Caco-2 (cell line): ENCODE results near the gene STUB1. TPM values are rescaled to one million over a fixed set of nuclear protein-coding genes. Genes with fewer than 3 reads are reported as not detected.
A peak's percentile ranks its signal among the peaks of the same experiment; 100 is the strongest.

Source experiments
- BruUV-seq: library from RNA; stranded (reverse); fragments of 400-500 nt; replicated peaks from 2 replicates; lab custom pipeline; 2021; lab: Mats Ljungman, UMichigan
- CTCF ChIA-PET: fragments of 300-600 bp; sonication (Branson Sonifier 250); formaldehyde crosslinking; loops from one replicate; lab custom pipeline; 2022; ENCODE audit warnings: antibody characterized with exemption; lab: Charles Lee
- POLR2A ChIA-PET: fragments of 300-600 bp; sonication (Branson Sonifier 250); formaldehyde crosslinking; loops from one replicate; lab custom pipeline; 2022; ENCODE audit warnings: antibody characterized with exemption; lab: Charles Lee
- DNase-seq, 2 experiments: peaks; one replicate each; pipeline versions ENCODE4 v3.0.0 to v3.0.0-alpha.2; 2020 to 2022
- H3K27me3 ChIP-seq: replicated peaks from 2 replicates; pipeline ENCODE4 v1.6.0; 2011; ENCODE audit warnings: low read length; ENCODE audit not compliant: control insufficient read depth, insufficient read depth
- H3K36me3 ChIP-seq: 2 replicates; pipeline ENCODE4 v1.5.1; 2011; ENCODE audit warnings: low read length; ENCODE audit not compliant: control insufficient read depth, insufficient read depth
- H3K4me1 ChIP-seq: fragments of 250-450 bp; sonication (Bioruptor Pico); 2 replicates; pipeline ENCODE4 v1.5.1; 2020; ENCODE audit warnings: mild to moderate bottlenecking
- H3K4me3 ChIP-seq: 2 replicates; pipeline ENCODE4 v1.5.1; 2011; ENCODE audit warnings: low read depth, mild to moderate bottlenecking, control low read depth, low read length
- H3K9me3 ChIP-seq: fragments of 250-450 bp; sonication (Bioruptor Pico); 2 replicates; pipeline ENCODE4 v1.5.1; 2020; ENCODE audit warnings: mild to moderate bottlenecking, moderate library complexity
- H3K27ac Mint-ChIP-seq: one replicate; pipeline ENCODE4 v1.8.0; 2022; ENCODE audit warnings: mixed read lengths; ENCODE audit not compliant: unreplicated experiment
- H3K27me3 Mint-ChIP-seq: one replicate; pipeline ENCODE4 v1.8.0; 2022; ENCODE audit warnings: mixed read lengths; ENCODE audit not compliant: insufficient read depth, unreplicated experiment
- H3K36me3 Mint-ChIP-seq: one replicate; pipeline ENCODE4 v1.8.0; 2022; ENCODE audit warnings: mild to moderate bottlenecking, mixed read lengths; ENCODE audit not compliant: insufficient read depth, unreplicated experiment
- H3K4me1 Mint-ChIP-seq: one replicate; pipeline ENCODE4 v1.8.0; 2022; ENCODE audit warnings: low read depth, mixed read lengths; ENCODE audit not compliant: unreplicated experiment
- H3K4me3 Mint-ChIP-seq: one replicate; pipeline ENCODE4 v1.8.0; 2022; ENCODE audit warnings: mild to moderate bottlenecking, moderate library complexity, mixed read lengths; ENCODE audit not compliant: unreplicated experiment
- H3K9me3 Mint-ChIP-seq: one replicate; pipeline ENCODE4 v1.8.0; 2022; ENCODE audit warnings: mixed read lengths; ENCODE audit not compliant: unreplicated experiment
- CTCF ChIP-seq, 2 experiments: fragments of 200-600 bp in 1 of 2; IDR thresholded peaks; 1 replicate in 1 of 2; 2 replicates in 1 of 2; pipeline versions ENCODE4 v1.5.1 to v1.8.0; 2011 to 2022; ENCODE audit warnings: antibody characterized with exemption in 1 of 2, control low read depth in 1 of 2, inconsistent platforms in 1 of 2, low read depth in 1 of 2, low read length in 1 of 2, mild to moderate bottlenecking in 1 of 2, moderate library complexity in 1 of 2; ENCODE audit not compliant: insufficient read depth in 1 of 2, severe bottlenecking in 1 of 2, unreplicated experiment in 1 of 2
- intact Hi-C: fragments of 100-400 bp; cut with micrococcal nuclease; formaldehyde crosslinking; loops from one replicate; pipeline ENCODE4 v1.10.0; 2022; ENCODE audit not compliant: unreplicated experiment
- total RNA-seq: library from RNA; stranded (reverse); gene quantifications from 2 replicates; pipeline ENCODE4 v1.2.3, GENCODE V29; 2022

The STUB1 gene
- total RNA-seq, 1 experiment from 2014 or later = 77.8 TPM

- Histone ChIP-seq H3K4me3 (peak overlapping the region; percentile 86), H3K9me3 (no peaks in the 10 kb centered on the region), H3K4me1 (peaks cover 30% of the 10 kb centered on the region), H3K36me3 (0 out of 2 replicates have a peak, but pooled peaks cover 4% of the 10 kb centered on the region), H3K27me3 (no peaks in the 10 kb centered on the region)
- intact Hi-C loops = no loop called here
- peaks cover 3% of the 10 kb centered on the region for H3K4me1 Mint-ChIP-seq
- no peaks in the 10 kb centered on the region for H3K27me3 Mint-ChIP-seq
- no peaks in the 10 kb centered on the region for H3K9me3 Mint-ChIP-seq
- H3K36me3 Mint-ChIP-seq = peaks cover 60% of the 10 kb centered on the region
- TF ChIP-seq CTCF (IDR thresholded peaks at IDR 0.05; ENCODE audit: insufficient read depth in 1 of 2, low read depth in 1 of 2, low read length in 1 of 2, severe bottlenecking in 1 of 2, unreplicated experiment in 1 of 2) = no peak
- ChIA-PET CTCF (no interaction called here), POLR2A (interaction anchor here (1.1 kb wide), 1 partner anchor 35 kb away, joined by 4 read pairs; no protein-coding TSS in a partner anchor)
- peak; percentile 72 to 80 for DNase-seq
- peak overlapping the region; percentile 87 for H3K4me3 Mint-ChIP-seq
- peak overlapping the region; percentile 84 for H3K27ac Mint-ChIP-seq
- BruUV-seq = no TSS peak
Measured at GRCh38 chr16:684961-685696, 4.9 kb downstream of the STUB1 start.

GRCh38 chr16:685967-686366 is 5.8 kb downstream of the STUB1 start:
- peak overlapping the region; percentile 87 for H3K4me3 Mint-ChIP-seq
- Histone ChIP-seq H3K4me1 (peaks cover 34% of the 10 kb centered on the region), H3K4me3 (peak overlapping the region; percentile 86), H3K36me3 (0 out of 2 replicates have a peak, but pooled peaks cover 4% of the 10 kb centered on the region), H3K27me3 (no peaks in the 10 kb centered on the region), H3K9me3 (no peaks in the 10 kb centered on the region)
- DNase-seq = peak; percentile 70 to 83
- H3K9me3 Mint-ChIP-seq = no peaks in the 10 kb centered on the region
- no peaks in the 10 kb centered on the region for H3K27me3 Mint-ChIP-seq
- peak overlapping the region; percentile 84 for H3K27ac Mint-ChIP-seq
- peaks cover 58% of the 10 kb centered on the region for H3K36me3 Mint-ChIP-seq
- peaks cover 7% of the 10 kb centered on the region for H3K4me1 Mint-ChIP-seq
- no TSS peak for BruUV-seq
- ChIA-PET CTCF (interaction anchor here (0.7 kb wide), 1 partner anchor 13 kb away, joined by 3 read pairs; no protein-coding TSS in a partner anchor), POLR2A (no interaction called here)
- intact Hi-C loops = no loop called here
- peak; percentile 61 to 80 for TF ChIP-seq CTCF (IDR thresholded peaks at IDR 0.05; ENCODE audit: insufficient read depth in 1 of 2, low read depth in 1 of 2, low read length in 1 of 2, severe bottlenecking in 1 of 2, unreplicated experiment in 1 of 2)

GRCh38 chr16:686459-687260 is 6.5 kb downstream of the STUB1 start:
- ChIA-PET CTCF (interaction anchor here (0.7 kb wide), 1 partner anchor 12 kb away, joined by 3 read pairs; no protein-coding TSS in a partner anchor), POLR2A (interaction anchor here (1.3 kb wide), 1 partner anchor 35 kb away, joined by 6 read pairs; the partner anchor contains the start of gene ANTKMT)
- peak overlapping the region; percentile 84 for H3K27ac Mint-ChIP-seq
- peaks cover 7% of the 10 kb centered on the region for H3K4me1 Mint-ChIP-seq
- H3K4me1 ChIP-seq = peaks cover 27% of the 10 kb centered on the region
- DNase-seq = no peak
- no peaks in the 10 kb centered on the region for H3K9me3 ChIP-seq
- H3K4me3 Mint-ChIP-seq = no peak overlapping the region
- intact Hi-C loops = no loop called here
- no peaks in the 10 kb centered on the region for H3K27me3 ChIP-seq
- H3K36me3 Mint-ChIP-seq = peaks cover 53% of the 10 kb centered on the region
- H3K27me3 Mint-ChIP-seq = no peaks in the 10 kb centered on the region
- no peaks in the 10 kb centered on the region for H3K9me3 Mint-ChIP-seq
- no peak for TF ChIP-seq CTCF (IDR thresholded peaks at IDR 0.05; ENCODE audit: insufficient read depth in 1 of 2, low read depth in 1 of 2, low read length in 1 of 2, severe bottlenecking in 1 of 2, unreplicated experiment in 1 of 2)
- H3K4me3 ChIP-seq = no peak overlapping the region
- BruUV-seq = no TSS peak
- 0 out of 2 replicates have a peak, but pooled peaks cover 4% of the 10 kb centered on the region for H3K36me3 ChIP-seq
